ENCODE results near the gene DNAH14. TPM values are rescaled to one million over a fixed set of nuclear protein-coding genes. Genes with fewer than 3 reads are reported as not detected.

DNAH14 gene
- polyA plus RNA-seq, 1 donor (not counting 4 experiments of a cell fraction or from before 2014, with no cell fraction given), result 6.4 TPM

- DNase-seq (ENCODE audit: low read depth, low spot score) (no peak), FAIRE-seq (no peak)
- Histone ChIP-seq H3K36me3 (ENCODE audit: control insufficient read depth in 2 of 2, extremely low read depth in 1 of 2, insufficient read depth in 2 of 2, low read length in 2 of 2) (no peaks in the 10 kb centered on the region), H4K20me1 (ENCODE audit: control insufficient read depth, extremely low read depth, insufficient read depth, low read length) (no peaks in the 10 kb centered on the region), H2AFZ (ENCODE audit: control insufficient read depth, low read length) (no peak overlapping the region), H3K4me2 (ENCODE audit: control insufficient read depth, extremely low read depth, insufficient read depth, low read depth, low read length) (no peak overlapping the region), H3K9me3 (ENCODE audit: control insufficient read depth, low read depth, low read length) (no peaks in the 10 kb centered on the region), H3K27me3 (ENCODE audit: control insufficient read depth, extremely low read depth, insufficient read depth, low read length) (no peaks in the 10 kb centered on the region), H3K9ac (ENCODE audit: control insufficient read depth, extremely low read depth, insufficient read depth, low read length) (no peak overlapping the region), H3K4me1 (ENCODE audit: control insufficient read depth, extremely low read depth, insufficient read depth, low read length) (no peaks in the 10 kb centered on the region), H3K9me1 (ENCODE audit: control insufficient read depth, extremely low read depth, insufficient read depth, low read length) (no peaks in the 10 kb centered on the region), H3K4me3 (ENCODE audit: control insufficient read depth in 2 of 3, extremely low read depth in 1 of 3, insufficient read depth in 2 of 3, low read depth in 1 of 3, low read length in 3 of 3) (no peak overlapping the region), H3K27ac (ENCODE audit: control insufficient read depth, insufficient read depth, low read length) (no peak overlapping the region), H3K79me2 (ENCODE audit: control insufficient read depth, insufficient read depth, low read length) (no peaks in the 10 kb centered on the region)
- dilution Hi-C loops (cut with MboI; ENCODE audit: extremely low pct_ligation_motif_present, low sequenced_read_pairs), result no loop called here
- no peak for TF ChIP-seq EZH2 (IDR thresholded peaks at IDR 0.05; ENCODE audit: low read length)
- TF ChIP-seq CTCF (optimal IDR thresholded peaks at IDR 0.05 in 1 of 3, IDR thresholded peaks at IDR 0.05 in 1 of 3, conservative IDR thresholded peaks at IDR 0.05 in 1 of 3; ENCODE audit: extremely low read depth in 1 of 3, insufficient read depth in 2 of 3, low read length in 3 of 3), result no peak
Measured at GRCh38 chr1:225341642-225342041, 412.2 kb downstream of the DNAH14 start.

GRCh38 chr1:225342695-225343094 is 413.2 kb downstream of the DNAH14 start:
- Histone ChIP-seq H3K4me1 (ENCODE audit: control insufficient read depth, extremely low read depth, insufficient read depth, low read length) (peaks cover 7% of the 10 kb centered on the region), H3K9ac (ENCODE audit: control insufficient read depth, extremely low read depth, insufficient read depth, low read length) (no peak overlapping the region), H3K79me2 (ENCODE audit: control insufficient read depth, insufficient read depth, low read length) (no peaks in the 10 kb centered on the region), H2AFZ (ENCODE audit: control insufficient read depth, low read length) (no peak overlapping the region), H3K4me3 (ENCODE audit: control insufficient read depth in 2 of 3, extremely low read depth in 1 of 3, insufficient read depth in 2 of 3, low read depth in 1 of 3, low read length in 3 of 3) (no peak overlapping the region), H3K27me3 (ENCODE audit: control insufficient read depth, extremely low read depth, insufficient read depth, low read length) (no peaks in the 10 kb centered on the region), H4K20me1 (ENCODE audit: control insufficient read depth, extremely low read depth, insufficient read depth, low read length) (no peaks in the 10 kb centered on the region), H3K9me1 (ENCODE audit: control insufficient read depth, extremely low read depth, insufficient read depth, low read length) (no peaks in the 10 kb centered on the region), H3K9me3 (ENCODE audit: control insufficient read depth, low read depth, low read length) (no peaks in the 10 kb centered on the region), H3K4me2 (ENCODE audit: control insufficient read depth, extremely low read depth, insufficient read depth, low read depth, low read length) (no peak overlapping the region), H3K27ac (ENCODE audit: control insufficient read depth, insufficient read depth, low read length) (no peak overlapping the region), H3K36me3 (ENCODE audit: control insufficient read depth in 2 of 2, extremely low read depth in 1 of 2, insufficient read depth in 2 of 2, low read length in 2 of 2) (no peaks in the 10 kb centered on the region)
- dilution Hi-C loops (cut with MboI; ENCODE audit: extremely low pct_ligation_motif_present, low sequenced_read_pairs), result no loop called here
- TF ChIP-seq CTCF (optimal IDR thresholded peaks at IDR 0.05 in 1 of 3, IDR thresholded peaks at IDR 0.05 in 1 of 3, conservative IDR thresholded peaks at IDR 0.05 in 1 of 3; ENCODE audit: extremely low read depth in 1 of 3, insufficient read depth in 2 of 3, low read length in 3 of 3) (no peak), EZH2 (IDR thresholded peaks at IDR 0.05; ENCODE audit: low read length) (no peak)
- FAIRE-seq (no peak), DNase-seq (ENCODE audit: low read depth, low spot score) (no peak)
